ENCODE results near the gene C1GALT1.
"Not testable (repeated sequence)": the region's sequence is repeated elsewhere in the genome, so short reads cannot be mapped to it uniquely, and the experiment has no call there.

C1GALT1 gene

DNA sequence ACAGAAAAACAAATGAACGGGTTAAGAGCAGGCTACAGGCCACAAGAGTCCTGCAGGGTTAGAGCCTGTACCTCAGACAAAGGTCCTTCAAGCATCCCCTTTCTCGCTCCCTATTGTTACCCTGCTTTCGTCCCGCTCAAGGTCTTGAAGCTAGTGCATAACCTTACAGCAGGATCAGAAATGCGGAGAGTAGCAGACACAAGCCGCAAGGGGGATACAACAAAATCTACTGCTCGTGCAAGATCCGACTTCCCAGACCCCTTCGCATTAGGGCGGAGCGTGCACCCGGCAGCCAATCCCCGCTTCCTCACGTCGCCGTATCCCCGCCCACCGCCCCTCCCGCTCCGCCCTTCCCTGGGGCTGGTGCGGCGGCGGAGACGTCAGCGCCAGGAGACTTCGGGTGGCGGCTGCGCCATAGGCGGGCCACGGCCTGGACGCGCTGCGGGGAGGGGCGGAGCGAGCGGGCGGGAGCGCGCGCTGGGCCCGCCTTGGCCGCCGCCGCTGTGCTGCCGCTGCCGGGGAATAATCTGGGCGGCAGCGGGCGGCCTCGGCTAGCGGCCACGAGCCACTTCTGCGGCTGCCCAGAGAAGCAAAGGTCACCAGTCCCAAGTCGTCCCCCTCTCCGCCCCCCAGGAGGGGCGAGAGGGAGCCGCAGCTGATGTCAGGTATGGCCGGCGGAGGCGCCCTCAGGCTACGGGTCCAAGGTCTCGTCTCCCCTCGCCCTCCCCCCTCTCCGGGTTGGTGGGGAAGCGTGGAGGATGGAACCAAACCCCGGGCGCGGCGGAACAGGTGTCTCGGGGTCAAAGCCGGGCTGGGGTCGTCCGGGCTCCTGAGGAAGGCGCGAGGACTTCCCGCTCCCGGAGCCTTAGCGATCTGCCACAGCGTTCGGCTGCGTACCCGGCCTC is at the start of gene C1GALT1:
C1GALT1 (plus strand) TSS at position 389 of the 905 bp plus-strand sequence. CDS start 51,776 bp downstream, outside the sequence.
- peak; percentile 100 for DNase-seq (ENCODE audit: low spot score)

- DNase-seq (ENCODE audit: low spot score) = no peak
Measured at GRCh38 chr7:7134046-7134445, 48.3 kb upstream of the C1GALT1 start.

- DNase-seq (ENCODE audit: low spot score) = no peak
Measured at GRCh38 chr7:7135074-7135473, 47.3 kb upstream of the C1GALT1 start.

DNA sequence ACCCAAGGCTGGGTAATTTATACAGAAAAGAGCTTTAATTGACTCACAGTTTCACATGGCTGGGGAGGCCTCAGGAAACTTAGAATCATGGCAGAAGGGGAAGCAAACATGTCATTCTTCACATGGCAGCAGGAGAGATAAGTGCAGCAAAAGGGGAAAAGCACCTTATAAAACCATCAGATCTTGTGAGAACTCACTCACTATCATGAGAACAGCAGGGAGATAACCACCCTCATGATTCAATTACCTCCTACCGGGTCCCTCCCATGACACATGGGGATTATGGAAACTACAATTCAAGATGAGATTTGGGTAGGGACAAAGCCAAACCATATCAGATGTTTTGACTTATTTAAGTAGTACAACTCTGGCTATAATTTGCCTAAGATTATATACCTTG is 46.4 kb upstream of the C1GALT1 start:
- DNase-seq (ENCODE audit: low spot score) = not testable (repeated sequence)

GRCh38 chr7:7136466-7137381 is 45.6 kb upstream of the C1GALT1 start:
- no peak for DNase-seq (ENCODE audit: low spot score)

DNA sequence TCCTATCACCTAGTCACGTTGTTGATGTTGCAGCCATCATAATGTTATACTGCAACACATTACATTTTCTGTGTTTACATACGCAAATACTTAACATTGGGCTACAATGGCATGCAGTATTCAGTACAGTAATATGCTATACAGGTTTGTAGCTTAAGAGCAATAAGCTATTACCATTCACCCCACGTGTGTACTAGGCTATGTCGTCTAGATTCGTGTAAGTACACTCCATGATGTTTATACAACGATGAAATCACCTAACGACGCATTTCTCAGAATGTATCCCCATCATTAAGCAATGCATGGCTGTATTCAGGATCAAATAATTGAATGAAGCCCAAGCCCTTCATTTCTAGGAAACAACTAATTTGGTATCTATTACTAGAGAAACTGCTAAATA is 43.4 kb upstream of the C1GALT1 start:
- DNase-seq (ENCODE audit: low spot score) = no peak

GRCh38 chr7:7143404-7143803 is 38.9 kb upstream of the C1GALT1 start:
- DNase-seq (ENCODE audit: low spot score) = not testable (repeated sequence)

DNA sequence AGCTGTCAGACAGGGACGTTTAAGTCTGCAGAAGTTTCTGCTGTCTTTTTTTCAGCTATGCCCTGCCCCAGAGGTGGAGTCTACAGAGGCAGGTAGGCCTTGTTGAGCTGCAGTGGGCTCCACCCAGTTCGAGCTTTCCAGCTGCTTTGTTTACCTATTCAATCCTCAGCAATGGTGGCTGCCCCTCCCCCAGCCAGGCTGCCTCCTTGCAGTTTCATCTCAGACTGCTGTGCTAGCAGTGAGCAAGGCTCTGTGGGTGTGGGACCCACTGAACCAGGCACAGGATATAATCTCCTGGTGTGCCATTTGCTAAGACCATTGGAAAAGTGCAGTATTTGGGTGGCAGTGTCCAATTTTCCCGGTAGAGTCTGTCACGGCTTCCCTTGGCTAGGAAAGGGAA is 37.2 kb upstream of the C1GALT1 start:
- not testable (repeated sequence) for DNase-seq (ENCODE audit: low spot score)

DNA sequence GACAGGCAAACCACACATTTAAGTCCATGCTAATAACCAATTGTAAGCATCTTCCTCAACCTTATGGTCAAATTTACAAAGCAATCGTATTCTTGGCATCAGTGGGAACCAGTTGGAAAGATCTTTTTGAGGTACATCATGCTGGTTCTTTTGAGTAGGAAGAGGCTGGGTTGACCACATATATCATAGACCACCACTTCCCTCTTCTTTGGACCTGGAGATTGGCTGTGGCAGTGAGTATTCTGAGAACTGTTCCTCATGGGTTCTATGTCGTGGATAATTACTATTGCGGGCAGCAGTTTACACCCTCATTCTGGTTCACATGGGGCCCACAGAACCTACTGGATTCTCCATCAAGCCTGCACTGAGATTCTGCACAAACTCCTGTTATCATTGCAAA is 35.5 kb upstream of the C1GALT1 start:
- DNase-seq (ENCODE audit: low spot score) = no peak

DNA sequence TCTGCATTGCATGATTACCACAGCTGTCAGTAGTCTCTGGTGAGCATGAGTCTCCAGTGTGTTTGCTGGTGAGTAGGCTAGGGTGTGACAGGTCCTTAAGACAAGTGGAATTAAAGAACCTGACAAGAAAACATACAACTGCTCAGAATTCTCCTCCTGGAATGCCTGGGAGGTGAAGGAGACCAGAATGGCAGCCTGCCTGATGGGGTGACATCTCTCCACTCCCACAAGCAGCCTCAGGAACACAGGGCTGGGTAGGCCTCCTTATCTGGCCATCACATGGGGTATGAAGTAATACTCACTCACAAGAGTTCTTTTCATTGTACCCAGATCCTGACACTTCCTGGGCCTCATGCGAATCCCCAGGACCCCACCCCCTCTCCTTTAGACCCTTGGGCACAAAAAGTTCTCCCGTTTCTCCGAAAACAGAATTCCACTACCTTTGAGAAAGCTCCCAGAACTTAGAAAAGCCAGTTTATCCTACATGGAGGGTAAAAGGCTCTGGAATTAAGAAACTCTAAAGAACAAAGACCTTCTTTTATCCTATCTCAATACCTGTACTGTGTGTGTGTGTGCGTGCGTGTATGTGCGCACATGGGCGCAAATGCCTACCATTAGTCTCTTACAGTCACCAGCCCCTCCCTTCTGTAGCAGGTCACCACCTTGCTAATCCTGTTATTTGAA is 33.4 kb upstream of the C1GALT1 start:
- no peak for DNase-seq (ENCODE audit: low spot score)

GRCh38 chr7:7151285-7151684 is 31.1 kb upstream of the C1GALT1 start:
- no peak for DNase-seq (ENCODE audit: low spot score)

DNA sequence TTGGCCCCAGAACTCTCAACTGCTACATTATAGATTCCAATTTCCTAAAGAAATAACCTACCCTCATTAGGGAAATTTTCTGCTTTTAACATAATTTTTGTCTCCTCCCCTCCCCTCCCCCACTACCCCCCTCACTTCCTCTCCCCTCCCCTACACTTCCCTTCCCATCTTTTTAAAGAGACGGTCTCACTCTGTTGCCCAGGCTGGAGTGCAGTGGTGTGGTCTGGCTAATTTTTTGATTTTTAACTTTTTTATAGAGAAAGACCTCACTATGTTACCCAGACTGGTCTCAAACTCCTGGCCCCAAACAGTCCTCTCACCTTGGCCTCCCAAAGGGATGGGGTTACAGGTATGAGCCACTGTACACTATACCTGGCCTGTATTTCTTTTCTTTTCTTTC is 30.5 kb upstream of the C1GALT1 start:
- DNase-seq (ENCODE audit: low spot score) = no peak

- no peak for DNase-seq (ENCODE audit: low spot score)
Measured at GRCh38 chr7:7152315-7152714, 30.0 kb upstream of the C1GALT1 start.

- not testable (repeated sequence) for DNase-seq (ENCODE audit: low spot score)
Measured at GRCh38 chr7:7154355-7154754, 28.0 kb upstream of the C1GALT1 start.

DNA sequence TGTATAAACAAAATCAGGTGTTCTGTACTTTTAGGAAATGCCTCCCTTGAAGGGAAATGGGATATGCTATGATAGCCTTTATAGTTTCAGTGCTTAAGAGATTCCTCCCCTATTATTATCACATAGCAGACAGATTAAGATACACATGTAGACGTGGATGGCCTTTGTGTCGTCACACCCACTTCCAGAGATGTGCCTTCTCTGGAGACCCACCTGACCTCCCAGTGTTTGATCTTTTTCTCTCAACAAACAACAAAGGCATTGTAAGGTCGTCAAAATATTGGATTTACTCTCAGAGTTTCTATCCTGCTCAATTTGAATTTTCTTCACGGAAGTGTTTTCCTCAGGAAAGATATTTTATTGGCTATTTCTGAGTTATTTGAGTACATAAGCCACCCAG is 25.7 kb upstream of the C1GALT1 start:
- DNase-seq (ENCODE audit: low spot score) = peak; percentile 77

GRCh38 chr7:7157177-7157886 is 25.0 kb upstream of the C1GALT1 start:
- peak; percentile 93 for DNase-seq (ENCODE audit: low spot score)

DNA sequence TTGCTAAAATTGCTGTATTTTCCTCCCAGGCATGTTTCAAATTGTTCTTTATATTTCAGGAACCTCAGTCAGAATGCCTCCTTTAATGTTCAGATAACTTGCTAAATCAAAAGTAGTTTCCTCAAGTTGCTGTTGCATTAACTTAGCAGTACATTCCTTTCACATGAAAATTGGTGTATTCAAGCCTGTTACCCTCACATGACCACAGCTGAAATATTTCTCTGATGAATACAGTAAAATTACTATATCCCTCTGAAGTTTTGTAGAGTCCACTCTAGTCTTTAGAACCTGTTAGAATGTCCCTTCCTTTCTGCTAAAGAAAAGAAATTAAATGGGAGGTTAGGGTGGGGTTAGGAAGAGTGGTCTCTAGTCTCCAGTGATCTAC is 24.5 kb upstream of the C1GALT1 start:
- peak; percentile 30 for DNase-seq (ENCODE audit: low spot score)

DNA sequence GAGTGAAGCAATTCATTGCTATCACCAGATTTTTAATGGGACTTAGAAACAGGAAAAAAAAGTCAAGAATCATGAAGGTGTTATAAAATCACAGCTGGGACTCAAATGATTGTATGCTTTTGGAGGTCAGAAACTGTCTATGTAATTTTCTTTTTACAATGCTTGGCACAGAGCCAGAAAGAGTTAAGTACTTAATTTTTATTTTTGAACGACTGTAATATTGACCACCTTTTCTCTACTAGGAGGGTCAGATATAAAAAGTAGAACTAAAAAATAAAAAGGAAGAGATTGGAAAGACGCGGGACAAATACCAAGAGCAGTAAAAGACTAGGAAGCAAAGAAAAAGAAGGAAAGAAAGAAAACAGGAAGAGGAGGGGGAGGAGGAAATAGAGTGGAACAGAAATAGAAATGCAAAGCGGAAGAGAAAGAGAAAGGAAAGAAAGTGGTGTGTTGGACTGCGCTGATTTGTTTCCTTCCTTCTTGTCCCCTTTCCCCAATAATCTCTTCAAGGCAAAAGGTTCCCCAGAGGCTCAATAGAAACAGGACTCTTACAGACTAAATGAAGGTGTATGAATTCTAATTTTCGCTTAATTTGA is 23.2 kb upstream of the C1GALT1 start:
- DNase-seq (ENCODE audit: low spot score) = no peak

DNA sequence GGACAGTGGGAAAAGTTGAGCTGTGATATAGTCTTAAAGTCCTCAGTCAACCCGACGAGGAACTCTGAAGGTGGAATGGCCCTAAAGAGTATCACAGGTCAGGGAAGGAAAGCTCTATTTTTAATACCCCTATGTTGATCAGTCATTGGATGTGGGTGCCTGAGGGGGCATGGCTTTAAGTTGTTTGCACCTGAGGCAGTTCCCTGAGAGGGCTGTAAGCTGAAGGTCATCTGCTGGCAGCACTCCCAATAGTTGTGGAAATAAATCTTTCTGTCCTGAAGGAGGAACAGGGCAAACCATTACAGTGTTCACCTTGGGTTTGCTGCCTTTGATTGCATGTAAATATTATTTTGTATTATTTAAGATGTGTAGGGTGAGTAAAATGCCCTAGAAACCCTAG is 17.8 kb upstream of the C1GALT1 start:
- no peak for DNase-seq (ENCODE audit: low spot score)

DNA sequence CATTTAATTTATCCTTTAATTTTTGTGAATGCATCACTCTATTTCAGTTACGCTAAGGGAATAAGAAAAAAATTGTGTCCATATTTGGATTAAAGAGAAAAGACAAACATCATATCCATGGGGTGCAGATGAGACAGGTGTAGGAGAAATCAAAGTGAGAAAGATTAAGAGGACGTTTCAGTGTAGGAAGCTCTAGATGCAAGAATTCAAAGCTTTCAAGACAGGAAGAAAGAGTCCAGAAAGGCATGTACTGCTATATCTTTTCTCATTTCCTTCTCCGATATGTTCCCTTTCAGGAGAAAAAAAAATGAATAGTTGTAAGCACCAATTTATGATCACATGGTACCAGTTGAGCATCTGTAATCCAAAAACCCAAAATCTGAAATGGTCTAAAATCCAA is 17.0 kb upstream of the C1GALT1 start:
- DNase-seq (ENCODE audit: low spot score) = no peak

- DNase-seq (ENCODE audit: low spot score) = no peak
Measured at GRCh38 chr7:7166318-7166717, 16.0 kb upstream of the C1GALT1 start.
